Esophagus squamous epithelium (tissue), 4 donors: ENCODE results near the gene GTSE1.

Source experiments
- POLR2A ChIP-seq, 4 donors: fragments of 450-650 bp; IDR thresholded peaks; one replicate each; pipeline ENCODE4 v1.6.1; 2017; ENCODE audit warnings: antibody characterized with exemption in 4 of 4, mild to moderate bottlenecking in 4 of 4, moderate library complexity in 3 of 4
- TF ChIP-seq, protein P1 (sequence below), 6 experiments: fragments of 450-650 bp in 4 of 6; fragments of 200-600 bp in 2 of 6; sonication (generic) in 2 of 6; IDR thresholded peaks; one replicate each; pipeline ENCODE4 v1.5.1; 2016 to 2019; ENCODE audit warnings: antibody characterized with exemption in 6 of 6, mild to moderate bottlenecking in 4 of 6, moderate library complexity in 4 of 6

DNA sequence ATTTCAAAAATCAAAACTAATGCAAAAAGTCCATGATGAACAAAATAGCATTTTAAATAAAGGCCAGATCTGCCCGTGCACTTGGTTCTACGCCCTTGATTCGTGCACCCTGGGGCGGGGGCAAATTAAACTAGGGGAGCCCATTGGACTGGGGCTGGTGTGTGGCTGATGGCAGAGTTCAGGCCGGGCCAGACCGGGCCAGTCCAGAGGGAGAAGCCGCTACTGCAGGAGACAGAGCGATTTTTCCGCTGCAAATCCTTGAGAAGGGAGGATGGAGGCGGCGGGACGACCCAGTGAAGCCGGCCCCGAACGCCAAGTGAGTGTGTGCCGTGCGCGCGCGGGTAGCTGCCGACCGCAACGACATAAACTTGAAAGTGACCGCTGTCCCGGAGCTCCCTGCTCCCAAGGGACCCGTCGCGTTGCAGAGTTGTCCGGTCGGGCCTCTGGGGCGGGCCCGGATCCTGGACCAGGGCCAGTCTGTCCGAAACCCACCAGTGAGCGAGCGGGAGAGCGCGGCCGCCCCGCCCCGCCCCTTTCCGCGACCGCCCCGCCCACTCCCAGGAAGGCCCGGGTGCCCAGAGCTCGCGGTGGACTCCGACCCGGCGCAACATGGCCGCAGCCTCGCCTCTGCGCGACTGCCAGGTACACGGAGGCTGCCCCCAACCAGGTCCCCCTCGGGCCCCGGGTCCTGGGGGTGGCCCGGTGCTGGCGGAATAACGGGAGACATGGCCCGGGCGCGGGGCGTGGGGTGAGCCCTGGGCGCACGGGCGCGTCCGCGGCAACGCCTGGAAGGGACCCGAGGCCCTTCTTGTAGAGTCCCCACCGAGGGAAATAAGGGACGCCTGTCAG lies 29.0 kb upstream of the GTSE1 start, which contains the start of gene TTC38:
- TF ChIP-seq, protein P1, sequence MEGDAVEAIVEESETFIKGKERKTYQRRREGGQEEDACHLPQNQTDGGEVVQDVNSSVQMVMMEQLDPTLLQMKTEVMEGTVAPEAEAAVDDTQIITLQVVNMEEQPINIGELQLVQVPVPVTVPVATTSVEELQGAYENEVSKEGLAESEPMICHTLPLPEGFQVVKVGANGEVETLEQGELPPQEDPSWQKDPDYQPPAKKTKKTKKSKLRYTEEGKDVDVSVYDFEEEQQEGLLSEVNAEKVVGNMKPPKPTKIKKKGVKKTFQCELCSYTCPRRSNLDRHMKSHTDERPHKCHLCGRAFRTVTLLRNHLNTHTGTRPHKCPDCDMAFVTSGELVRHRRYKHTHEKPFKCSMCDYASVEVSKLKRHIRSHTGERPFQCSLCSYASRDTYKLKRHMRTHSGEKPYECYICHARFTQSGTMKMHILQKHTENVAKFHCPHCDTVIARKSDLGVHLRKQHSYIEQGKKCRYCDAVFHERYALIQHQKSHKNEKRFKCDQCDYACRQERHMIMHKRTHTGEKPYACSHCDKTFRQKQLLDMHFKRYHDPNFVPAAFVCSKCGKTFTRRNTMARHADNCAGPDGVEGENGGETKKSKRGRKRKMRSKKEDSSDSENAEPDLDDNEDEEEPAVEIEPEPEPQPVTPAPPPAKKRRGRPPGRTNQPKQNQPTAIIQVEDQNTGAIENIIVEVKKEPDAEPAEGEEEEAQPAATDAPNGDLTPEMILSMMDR (IDR thresholded peaks at IDR 0.05) = no peak
- peak in 1 of 4 donors; percentile 39 for TF ChIP-seq POLR2A (IDR thresholded peaks at IDR 0.05)
